OCI-LY1 (cell line): ENCODE data around the gene SLC24A4.

ENCODE experiments used
- H2AFZ ChIP-seq: fragments of 200-600 bp; sonication (generic), shearing (Covaris generic); 2 replicates; pipeline ENCODE4 v1.6.0; 2014; ENCODE audit warnings: antibody characterized with exemption, mild to moderate bottlenecking, low read length
- H3F3A ChIP-seq: fragments of 200-600 bp; sonication (generic), shearing (Covaris generic); 2 replicates; pipeline ENCODE4 v1.6.0; 2014; ENCODE audit warnings: mild to moderate bottlenecking, antibody characterized with exemption, low read length, moderate library complexity; ENCODE audit not compliant: insufficient read depth
- H3K27ac ChIP-seq: fragments of 200-600 bp; sonication (generic); 2 replicates; pipeline ENCODE4 v1.5.1; 2014; ENCODE audit warnings: low read length, mixed run types, mild to moderate bottlenecking, low read depth; ENCODE audit not compliant: poor library complexity, severe bottlenecking
- H3K27me3 ChIP-seq: fragments of 200-600 bp; sonication (generic); 2 replicates; pipeline ENCODE4 v1.6.0; 2014; ENCODE audit warnings: antibody characterized with exemption, mild to moderate bottlenecking, low read length, moderate library complexity; ENCODE audit not compliant: insufficient read depth
- H3K36me3 ChIP-seq: fragments of 200-600 bp; sonication (generic); 2 replicates; pipeline ENCODE4 v1.6.1; 2014; ENCODE audit warnings: mild to moderate bottlenecking, antibody characterized with exemption, low read length, moderate library complexity, mixed read lengths; ENCODE audit not compliant: insufficient read depth
- H3K4me1 ChIP-seq: fragments of 200-600 bp; sonication (generic); 2 replicates; pipeline ENCODE4 v1.5.1; 2014; ENCODE audit warnings: mild to moderate bottlenecking, low read length, moderate library complexity; ENCODE audit not compliant: insufficient read depth, severe bottlenecking
- H3K4me2 ChIP-seq: fragments of 200-600 bp; sonication (generic), shearing (Covaris generic); 2 replicates; pipeline ENCODE4 v1.6.1; 2014; ENCODE audit warnings: low read length
- H3K4me3 ChIP-seq: fragments of 200-600 bp; sonication (generic); 2 replicates; pipeline ENCODE4 v1.5.1; 2014; ENCODE audit warnings: low read length, low read depth, mild to moderate bottlenecking, mixed read lengths; ENCODE audit not compliant: poor library complexity, severe bottlenecking
- H3K79me2 ChIP-seq: fragments of 200-600 bp; shearing (Covaris generic); 2 replicates; pipeline ENCODE4 v1.6.1; 2016; ENCODE audit warnings: mixed run types, low read length, mixed read lengths; ENCODE audit not compliant: insufficient read depth
- H3K9ac ChIP-seq: fragments of 200-600 bp; sonication (generic), shearing (Covaris generic); 2 replicates; pipeline ENCODE4 v1.6.1; 2014; ENCODE audit warnings: mild to moderate bottlenecking, low read length, mixed read lengths
- H3K9me2 ChIP-seq: fragments of 200-600 bp; sonication (generic), shearing (Covaris generic); 2 replicates; pipeline ENCODE4 v1.6.1; 2014; ENCODE audit warnings: low read depth, mild to moderate bottlenecking, low read length, mixed read lengths
- H3K9me3 ChIP-seq: fragments of 200-600 bp; shearing (Covaris generic); 2 replicates; pipeline ENCODE4 v1.6.1; 2014; ENCODE audit warnings: low read length, mixed read lengths
- H4K20me1 ChIP-seq: fragments of 200-600 bp; sonication (generic), shearing (Covaris generic); 2 replicates; pipeline ENCODE4 v1.6.0; 2016; ENCODE audit warnings: mild to moderate bottlenecking, low read length; ENCODE audit not compliant: insufficient read depth
- CTCF ChIP-seq: fragments of 200-600 bp; sonication (generic), shearing (Covaris generic); IDR thresholded peaks from 2 replicates; pipeline ENCODE4 v1.5.1; 2017; ENCODE audit warnings: mild to moderate bottlenecking, antibody characterized with exemption, low read length, moderate library complexity, mixed read lengths
- EZH2 ChIP-seq: fragments of 200-600 bp; sonication (generic), shearing (Covaris generic); IDR thresholded peaks from 2 replicates; pipeline ENCODE4 v1.8.0; 2017; ENCODE audit warnings: borderline replicate concordance, mixed run types, mild to moderate bottlenecking, antibody characterized with exemption, low read length, moderate library complexity, mixed read lengths

SLC24A4 gene

GRCh38 chr14:92430686-92431085 is 107.7 kb downstream of the SLC24A4 start:
- no peak overlapping the region for H3K4me3 ChIP-seq
- H3K4me2 ChIP-seq, result no peak overlapping the region
- no peaks in the 10 kb centered on the region for H3F3A ChIP-seq
- no peaks in the 10 kb centered on the region for H3K79me2 ChIP-seq
- TF ChIP-seq EZH2 (no peak), CTCF (no peak)
- no peaks in the 10 kb centered on the region for H3K4me1 ChIP-seq
- no peak overlapping the region for H3K27ac ChIP-seq
- H3K9me3 ChIP-seq, result no peaks in the 10 kb centered on the region
- H3K9me2 ChIP-seq, result no peaks in the 10 kb centered on the region
- no peaks in the 10 kb centered on the region for H3K27me3 ChIP-seq
- H4K20me1 ChIP-seq, result no peaks in the 10 kb centered on the region
- no peak overlapping the region for H2AFZ ChIP-seq
- no peaks in the 10 kb centered on the region for H3K36me3 ChIP-seq
- H3K9ac ChIP-seq, result no peak overlapping the region

GRCh38 chr14:92431199-92431725 is 108.3 kb downstream of the SLC24A4 start:
- H3K79me2 ChIP-seq, result no peaks in the 10 kb centered on the region
- no peak overlapping the region for H2AFZ ChIP-seq
- H3K9me2 ChIP-seq, result no peaks in the 10 kb centered on the region
- H4K20me1 ChIP-seq, result no peaks in the 10 kb centered on the region
- no peaks in the 10 kb centered on the region for H3K36me3 ChIP-seq
- no peak overlapping the region for H3K4me3 ChIP-seq
- no peak overlapping the region for H3K27ac ChIP-seq
- no peak overlapping the region for H3K4me2 ChIP-seq
- no peaks in the 10 kb centered on the region for H3F3A ChIP-seq
- H3K9ac ChIP-seq, result no peak overlapping the region
- no peaks in the 10 kb centered on the region for H3K4me1 ChIP-seq
- TF ChIP-seq CTCF (no peak), EZH2 (no peak)
- no peaks in the 10 kb centered on the region for H3K27me3 ChIP-seq
- no peaks in the 10 kb centered on the region for H3K9me3 ChIP-seq

GRCh38 chr14:92433407-92433806 is 110.4 kb downstream of the SLC24A4 start:
- H3K9ac ChIP-seq, result no peak overlapping the region
- no peaks in the 10 kb centered on the region for H3K9me3 ChIP-seq
- no peak overlapping the region for H2AFZ ChIP-seq
- no peak overlapping the region for H3K27ac ChIP-seq
- H3K79me2 ChIP-seq, result no peaks in the 10 kb centered on the region
- no peaks in the 10 kb centered on the region for H3F3A ChIP-seq
- H3K4me3 ChIP-seq, result no peak overlapping the region
- H4K20me1 ChIP-seq, result no peaks in the 10 kb centered on the region
- H3K4me2 ChIP-seq, result no peak overlapping the region
- no peaks in the 10 kb centered on the region for H3K4me1 ChIP-seq
- H3K36me3 ChIP-seq, result no peaks in the 10 kb centered on the region
- no peaks in the 10 kb centered on the region for H3K27me3 ChIP-seq
- TF ChIP-seq EZH2 (no peak), CTCF (no peak)
- no peaks in the 10 kb centered on the region for H3K9me2 ChIP-seq
